ENCODE results near the gene ITPKB. TPM values are rescaled to one million over a fixed set of nuclear protein-coding genes. Genes with fewer than 3 reads are reported as not detected.

The ITPKB gene
- total RNA-seq, 1 donor = 6.2 TPM

DNA sequence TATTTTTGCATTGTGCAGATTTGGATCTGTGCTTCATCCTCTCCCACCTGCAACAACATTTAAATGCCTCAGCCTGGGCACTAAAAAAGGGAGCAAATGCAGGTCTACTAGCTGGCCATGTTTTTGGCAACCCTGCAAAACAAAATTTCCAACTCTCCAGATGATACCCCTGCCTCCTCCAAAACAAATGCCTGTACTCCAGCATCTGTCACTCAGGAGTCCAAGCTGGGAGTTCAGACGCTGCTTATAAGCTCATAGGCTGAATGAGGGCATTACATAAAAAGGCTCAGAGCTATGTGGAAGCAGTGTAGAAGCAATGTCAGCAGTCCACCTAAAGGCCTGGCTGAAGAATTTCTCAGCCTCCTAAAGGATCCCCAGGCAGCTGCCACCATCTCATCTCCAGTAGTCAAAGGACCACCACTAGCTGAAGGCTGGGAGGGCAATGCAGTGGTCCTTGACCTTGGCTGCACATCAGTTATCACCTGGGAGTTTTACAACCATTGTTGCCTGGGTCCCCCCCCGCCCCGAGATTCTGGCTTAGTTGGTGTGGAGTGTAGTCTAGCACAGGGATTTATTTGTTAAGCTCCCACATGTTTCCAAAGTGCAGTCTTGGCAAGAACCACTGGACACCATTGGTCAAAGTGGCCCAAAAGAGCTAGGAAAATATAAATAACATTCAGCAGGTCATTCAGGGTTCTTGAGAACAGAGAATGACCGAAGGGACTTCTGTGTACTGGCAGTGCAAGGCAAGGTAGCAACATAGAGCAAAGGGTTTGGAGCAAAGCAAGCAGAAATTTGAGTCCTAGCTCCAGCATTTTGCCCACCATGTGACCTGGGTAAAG, 57.2 kb downstream of the ITPKB start:
- DNase-seq (ENCODE audit: insufficient read length, low spot score, missing footprints) = no peak
- no peaks in the 10 kb centered on the region for H3K9me3 ChIP-seq (ENCODE audit: low read depth, low read length)
- H3K79me2 ChIP-seq (ENCODE audit: insufficient read depth, low read length) = no peaks in the 10 kb centered on the region
- peaks cover 19% of the 10 kb centered on the region for H3K27me3 ChIP-seq (ENCODE audit: insufficient read depth, low read length)
- H3K27ac ChIP-seq (ENCODE audit: low read depth, low read length) = no peak overlapping the region
- H3K36me3 ChIP-seq (ENCODE audit: insufficient read depth, low read length) = no peaks in the 10 kb centered on the region
- no peak overlapping the region for H3K4me3 ChIP-seq (ENCODE audit: insufficient read depth, low read length)
- no peak overlapping the region for H2AFZ ChIP-seq (ENCODE audit: low read length)
- H3K4me1 ChIP-seq (ENCODE audit: insufficient read depth, low read length) = peaks cover 13% of the 10 kb centered on the region
- H3K4me2 ChIP-seq (ENCODE audit: insufficient read depth, low read length) = no peak overlapping the region
- no peaks in the 10 kb centered on the region for H4K20me1 ChIP-seq (ENCODE audit: insufficient read depth, low read length)
- TF ChIP-seq, protein P1, sequence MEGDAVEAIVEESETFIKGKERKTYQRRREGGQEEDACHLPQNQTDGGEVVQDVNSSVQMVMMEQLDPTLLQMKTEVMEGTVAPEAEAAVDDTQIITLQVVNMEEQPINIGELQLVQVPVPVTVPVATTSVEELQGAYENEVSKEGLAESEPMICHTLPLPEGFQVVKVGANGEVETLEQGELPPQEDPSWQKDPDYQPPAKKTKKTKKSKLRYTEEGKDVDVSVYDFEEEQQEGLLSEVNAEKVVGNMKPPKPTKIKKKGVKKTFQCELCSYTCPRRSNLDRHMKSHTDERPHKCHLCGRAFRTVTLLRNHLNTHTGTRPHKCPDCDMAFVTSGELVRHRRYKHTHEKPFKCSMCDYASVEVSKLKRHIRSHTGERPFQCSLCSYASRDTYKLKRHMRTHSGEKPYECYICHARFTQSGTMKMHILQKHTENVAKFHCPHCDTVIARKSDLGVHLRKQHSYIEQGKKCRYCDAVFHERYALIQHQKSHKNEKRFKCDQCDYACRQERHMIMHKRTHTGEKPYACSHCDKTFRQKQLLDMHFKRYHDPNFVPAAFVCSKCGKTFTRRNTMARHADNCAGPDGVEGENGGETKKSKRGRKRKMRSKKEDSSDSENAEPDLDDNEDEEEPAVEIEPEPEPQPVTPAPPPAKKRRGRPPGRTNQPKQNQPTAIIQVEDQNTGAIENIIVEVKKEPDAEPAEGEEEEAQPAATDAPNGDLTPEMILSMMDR (IDR thresholded peaks at IDR 0.05; ENCODE audit: extremely low read depth, low read depth, low read length) = no peak

DNA sequence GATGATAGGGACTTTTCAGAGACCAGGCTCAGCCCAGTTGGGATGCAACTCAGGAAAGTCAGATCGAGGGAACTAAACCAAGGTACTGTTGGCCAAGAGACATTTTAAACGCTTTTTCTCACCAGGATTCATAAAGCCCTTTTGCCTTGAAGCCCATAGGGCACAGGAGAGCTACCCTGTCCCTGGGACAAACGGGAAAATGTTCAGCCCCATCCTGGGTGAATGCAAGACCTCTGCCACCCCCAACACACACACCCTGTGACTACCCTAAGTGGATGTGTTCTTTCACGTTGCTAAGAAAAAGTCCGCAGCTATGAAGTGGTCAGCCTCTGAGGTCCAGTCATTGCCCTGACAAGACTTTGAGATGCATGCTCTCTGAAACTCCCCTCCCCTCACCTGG, 58.4 kb downstream of the ITPKB start:
- H3K27me3 ChIP-seq (ENCODE audit: insufficient read depth, low read length) = peaks cover 19% of the 10 kb centered on the region
- TF ChIP-seq, protein P1 (IDR thresholded peaks at IDR 0.05; ENCODE audit: extremely low read depth, low read depth, low read length) = no peak
- H2AFZ ChIP-seq (ENCODE audit: low read length) = no peak overlapping the region
- peaks cover 18% of the 10 kb centered on the region for H3K4me1 ChIP-seq (ENCODE audit: insufficient read depth, low read length)
- no peaks in the 10 kb centered on the region for H3K79me2 ChIP-seq (ENCODE audit: insufficient read depth, low read length)
- DNase-seq (ENCODE audit: insufficient read length, low spot score, missing footprints) = no peak
- H3K36me3 ChIP-seq (ENCODE audit: insufficient read depth, low read length) = no peaks in the 10 kb centered on the region
- no peak overlapping the region for H3K27ac ChIP-seq (ENCODE audit: low read depth, low read length)
- no peaks in the 10 kb centered on the region for H3K9me3 ChIP-seq (ENCODE audit: low read depth, low read length)
- H4K20me1 ChIP-seq (ENCODE audit: insufficient read depth, low read length) = no peaks in the 10 kb centered on the region
- peak overlapping the region; percentile 92 for H3K4me2 ChIP-seq (ENCODE audit: insufficient read depth, low read length)
- peak overlapping the region; percentile 75 for H3K4me3 ChIP-seq (ENCODE audit: insufficient read depth, low read length)

DNA sequence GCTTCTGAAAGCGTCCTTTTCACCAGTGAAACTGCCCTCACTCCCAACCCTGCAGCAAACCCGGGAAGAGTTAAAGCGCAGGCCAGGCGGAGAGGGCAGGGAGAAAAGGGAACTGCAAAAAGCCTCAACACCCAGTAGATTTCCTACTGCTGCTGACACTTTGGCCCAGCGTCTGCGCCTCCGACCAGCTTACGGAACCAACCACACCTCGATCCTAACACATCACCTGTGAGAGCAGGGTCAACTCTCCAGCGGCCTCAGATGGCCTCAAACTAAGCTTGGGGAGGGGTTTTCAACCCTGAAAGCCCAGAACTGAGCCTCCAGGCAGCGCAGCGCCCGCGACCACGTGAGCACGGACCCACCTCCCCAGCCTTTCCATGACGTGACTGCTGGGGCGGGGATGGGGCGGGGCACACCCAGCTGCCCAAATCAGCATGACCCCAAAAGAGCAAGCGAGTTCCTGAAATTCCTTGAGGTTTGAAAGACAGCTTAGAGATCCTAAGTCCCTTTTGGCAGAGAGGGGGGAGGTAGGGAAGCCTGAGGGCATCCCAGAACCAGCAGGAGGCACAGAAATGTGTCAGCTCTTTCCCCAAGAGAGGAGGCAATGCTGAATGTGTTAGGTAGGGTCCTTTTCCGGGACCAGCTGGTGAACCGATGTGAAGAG, 59.1 kb downstream of the ITPKB start:
- peak overlapping the region; percentile 95 for H2AFZ ChIP-seq (ENCODE audit: low read length)
- H4K20me1 ChIP-seq (ENCODE audit: insufficient read depth, low read length) = no peaks in the 10 kb centered on the region
- TF ChIP-seq, protein P1 (IDR thresholded peaks at IDR 0.05; ENCODE audit: extremely low read depth, low read depth, low read length) = no peak
- H3K27ac ChIP-seq (ENCODE audit: low read depth, low read length) = peak overlapping the region; percentile 53
- no peaks in the 10 kb centered on the region for H3K36me3 ChIP-seq (ENCODE audit: insufficient read depth, low read length)
- H3K4me2 ChIP-seq (ENCODE audit: insufficient read depth, low read length) = peak overlapping the region; percentile 92
- peak overlapping the region; percentile 75 for H3K4me3 ChIP-seq (ENCODE audit: insufficient read depth, low read length)
- peaks cover 19% of the 10 kb centered on the region for H3K27me3 ChIP-seq (ENCODE audit: insufficient read depth, low read length)
- no peak for DNase-seq (ENCODE audit: insufficient read length, low spot score, missing footprints)
- peaks cover 18% of the 10 kb centered on the region for H3K4me1 ChIP-seq (ENCODE audit: insufficient read depth, low read length)
- no peaks in the 10 kb centered on the region for H3K79me2 ChIP-seq (ENCODE audit: insufficient read depth, low read length)
- no peaks in the 10 kb centered on the region for H3K9me3 ChIP-seq (ENCODE audit: low read depth, low read length)

DNA sequence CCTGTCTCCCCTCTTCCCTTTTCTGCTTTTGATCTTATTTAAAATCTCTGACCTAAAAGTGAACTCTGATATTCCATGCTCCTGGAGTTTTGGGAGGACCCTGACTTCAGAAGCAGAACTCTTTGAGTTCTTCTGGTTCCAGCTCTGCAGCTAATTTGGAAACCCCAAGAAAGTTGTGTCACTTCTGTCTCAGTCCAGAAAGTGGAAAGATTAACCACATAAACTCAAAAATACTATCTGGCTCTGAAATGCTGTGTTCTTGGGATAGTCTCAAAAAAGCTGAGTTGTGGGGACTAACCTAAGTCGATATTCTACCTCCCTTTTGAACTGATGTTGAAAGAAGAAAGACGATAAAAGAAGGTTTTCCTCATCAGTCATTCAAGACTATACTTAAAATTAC, 59.8 kb downstream of the ITPKB start:
- Histone ChIP-seq H3K4me3 (ENCODE audit: insufficient read depth, low read length) (no peak overlapping the region), H2AFZ (ENCODE audit: low read length) (no peak overlapping the region)

More for the DNA sequence above, 59.8 kb downstream of the ITPKB start:
- H3K4me2 ChIP-seq (ENCODE audit: insufficient read depth, low read length) = no peak overlapping the region
- H3K27ac ChIP-seq (ENCODE audit: low read depth, low read length) = no peak overlapping the region
- DNase-seq (ENCODE audit: insufficient read length, low spot score, missing footprints) = no peak
- no peaks in the 10 kb centered on the region for H4K20me1 ChIP-seq (ENCODE audit: insufficient read depth, low read length)
- H3K4me1 ChIP-seq (ENCODE audit: insufficient read depth, low read length) = peaks cover 18% of the 10 kb centered on the region
- no peaks in the 10 kb centered on the region for H3K36me3 ChIP-seq (ENCODE audit: insufficient read depth, low read length)
- H3K27me3 ChIP-seq (ENCODE audit: insufficient read depth, low read length) = peaks cover 19% of the 10 kb centered on the region
- H3K79me2 ChIP-seq (ENCODE audit: insufficient read depth, low read length) = no peaks in the 10 kb centered on the region
- TF ChIP-seq, protein P1 (IDR thresholded peaks at IDR 0.05; ENCODE audit: extremely low read depth, low read depth, low read length) = no peak
- no peaks in the 10 kb centered on the region for H3K9me3 ChIP-seq (ENCODE audit: low read depth, low read length)
